Activated T-helper 1 cell treated with Interleukin-2 at 50 U/mL for 16 hours (primary cell): ENCODE data around the gene MGMT.

Experiments used
- DNase-seq: peaks from one replicate; pipeline ENCODE4 v3.0.0-alpha.2; 2020; ENCODE audit warnings: low read depth

The MGMT gene

GRCh38 chr10:129626309-129626708 is 159.3 kb downstream of the MGMT start:
- DNase-seq, result no peak

- DNase-seq, result no peak
Measured at GRCh38 chr10:129626796-129627435, 159.9 kb downstream of the MGMT start.

- no peak for DNase-seq
Measured at GRCh38 chr10:129627442-129627841, 160.4 kb downstream of the MGMT start.

GRCh38 chr10:129628823-129629222 is 161.8 kb downstream of the MGMT start:
- no peak for DNase-seq

GRCh38 chr10:129629911-129630310 is 162.9 kb downstream of the MGMT start:
- DNase-seq, result no peak

- DNase-seq, result no peak
Measured at GRCh38 chr10:129631006-129631405, 164.0 kb downstream of the MGMT start.

GRCh38 chr10:129631870-129632623 is 165.0 kb downstream of the MGMT start:
- DNase-seq, result no peak

GRCh38 chr10:129637010-129637409 is 170.0 kb downstream of the MGMT start:
- DNase-seq, result no peak

- no peak for DNase-seq
Measured at GRCh38 chr10:129637846-129638245, 170.8 kb downstream of the MGMT start.

- DNase-seq, result no peak
Measured at GRCh38 chr10:129641351-129641750, 174.3 kb downstream of the MGMT start.

GRCh38 chr10:129641982-129642381 is 174.9 kb downstream of the MGMT start:
- DNase-seq, result no peak

GRCh38 chr10:129642427-129642826 is 175.4 kb downstream of the MGMT start:
- no peak for DNase-seq

GRCh38 chr10:129643266-129643665 is 176.2 kb downstream of the MGMT start:
- DNase-seq, result no peak

- DNase-seq, result no peak
Measured at GRCh38 chr10:129645487-129645886, 178.4 kb downstream of the MGMT start.

GRCh38 chr10:129646973-129647372 is 179.9 kb downstream of the MGMT start:
- no peak for DNase-seq

GRCh38 chr10:129647590-129647989 is 180.5 kb downstream of the MGMT start:
- DNase-seq, result no peak

- no peak for DNase-seq
Measured at GRCh38 chr10:129648856-129649255, 181.8 kb downstream of the MGMT start.

- DNase-seq, result no peak
Measured at GRCh38 chr10:129652021-129652420, 185.0 kb downstream of the MGMT start.

GRCh38 chr10:129652521-129653201 is 185.6 kb downstream of the MGMT start:
- no peak for DNase-seq

- no peak for DNase-seq
Measured at GRCh38 chr10:129653428-129653827, 186.4 kb downstream of the MGMT start.

GRCh38 chr10:129653861-129654260 is 186.8 kb downstream of the MGMT start:
- no peak for DNase-seq

GRCh38 chr10:129654461-129654860 is 187.4 kb downstream of the MGMT start:
- DNase-seq, result no peak

- DNase-seq, result no peak
Measured at GRCh38 chr10:129655007-129655678, 188.1 kb downstream of the MGMT start.
